ENCODE results near the gene RBCK1. TPM values are rescaled to one million over a fixed set of nuclear protein-coding genes. Genes with fewer than 3 reads are reported as not detected.

RBCK1 gene
- total and polyA plus RNA-seq, 9 donors: 53.5 to 86.9 (median 76.6) TPM

GRCh38 chr20:414161-414560 lies 6.1 kb downstream of the RBCK1 start:
- Histone ChIP-seq H3K27ac (no peak overlapping the region), H3K4me1 (ENCODE audit: insufficient read depth) (peaks cover 14% of the 10 kb centered on the region), H3K27me3 (no peaks in the 10 kb centered on the region), H3K36me3 (no peaks in the 10 kb centered on the region), H3K9me3 (no peaks in the 10 kb centered on the region), H3K4me3 (no peak overlapping the region)
- no peak for TF ChIP-seq EP300 (IDR thresholded peaks at IDR 0.05)
- TF ChIP-seq POLR2A (IDR thresholded peaks at IDR 0.05): no peak
- TF ChIP-seq CTCF (IDR thresholded peaks at IDR 0.05): no peak
- 55 to 73% (median 62%) methylated on average over 2 of the region's 2 CpGs for WGBS, 3 donors
- no peak for DNase-seq
- intact Hi-C loops (cut with DNase I): no loop called here

GRCh38 chr20:415820-416322 lies 7.8 kb downstream of the RBCK1 start:
- intact Hi-C loops (cut with DNase I): no loop called here
- Histone ChIP-seq H3K36me3 (no peaks in the 10 kb centered on the region), H3K27me3 (no peaks in the 10 kb centered on the region), H3K4me3 (no peak overlapping the region), H3K9me3 (no peaks in the 10 kb centered on the region), H3K4me1 (ENCODE audit: insufficient read depth) (peaks cover 10% of the 10 kb centered on the region), H3K27ac (no peak overlapping the region)
- WGBS, 3 donors: 84 to 91% (median 90%) methylated on average over 13 of the region's 13 CpGs
- TF ChIP-seq POLR2A (IDR thresholded peaks at IDR 0.05): no peak
- no peak for TF ChIP-seq CTCF (IDR thresholded peaks at IDR 0.05)
- no peak for TF ChIP-seq EP300 (IDR thresholded peaks at IDR 0.05)
- DNase-seq: no peak

- no peak for DNase-seq
- TF ChIP-seq CTCF (IDR thresholded peaks at IDR 0.05) (no peak), EP300 (IDR thresholded peaks at IDR 0.05) (no peak)
- peaks cover 10% of the 10 kb centered on the region for H3K4me1 ChIP-seq (ENCODE audit: insufficient read depth)
- no peaks in the 10 kb centered on the region for H3K9me3 ChIP-seq
- no peaks in the 10 kb centered on the region for H3K36me3 ChIP-seq
- no peak overlapping the region for H3K4me3 ChIP-seq
- peak overlapping the region in 1 of 2 donors; percentile 7 for H3K27ac ChIP-seq
- 41 to 64% (median 55%) methylated on average over 13 of the region's 13 CpGs for WGBS, 3 donors
- no peaks in the 10 kb centered on the region for H3K27me3 ChIP-seq
- intact Hi-C loops (cut with DNase I): no loop called here
Observed at GRCh38 chr20:416950-417800, 9.1 kb downstream of the RBCK1 start.

- TF ChIP-seq CTCF (IDR thresholded peaks at IDR 0.05) (no peak), EP300 (IDR thresholded peaks at IDR 0.05) (no peak), POLR2A (IDR thresholded peaks at IDR 0.05) (no peak)
- WGBS, 3 donors: 30 to 55% (median 46%) methylated on average over 12 of the region's 12 CpGs
- peaks cover 10% of the 10 kb centered on the region for H3K4me1 ChIP-seq (ENCODE audit: insufficient read depth)
- no peaks in the 10 kb centered on the region for H3K36me3 ChIP-seq
- DNase-seq: peak in 2 of 5 donors; percentile 34 to 66
- intact Hi-C loops (cut with DNase I): no loop called here
- peak overlapping the region in 1 of 2 donors; percentile 7 for H3K27ac ChIP-seq
- no peaks in the 10 kb centered on the region for H3K27me3 ChIP-seq
- H3K9me3 ChIP-seq: no peaks in the 10 kb centered on the region
- no peak overlapping the region for H3K4me3 ChIP-seq
Observed at GRCh38 chr20:417801-418342, 9.8 kb downstream of the RBCK1 start.

All from ovary (tissue), 9 donors.